Diencephalon (tissue), 1 donor: ENCODE measurements around the gene FBXL17. TPM values are rescaled to one million over a fixed set of nuclear protein-coding genes. Genes with fewer than 3 reads are reported as not detected.

Source experiments
- small RNA-seq: library from RNA; depleted of rRNA; stranded (forward); fragments of <200 nt; gene quantifications from one replicate; pipeline ENCODE3, GENCODE V24; 2014
- total RNA-seq: library from RNA; depleted of rRNA; stranded (reverse); fragments of >200 nt; gene quantifications from one replicate; pipeline ENCODE4 v1.2.3, GENCODE V29; 2014

Gene FBXL17
- 93.9 TPM for total RNA-seq

GRCh38 chr5:108381954-108382783, at the start of gene FBXL17:
Gene FBXL17, minus strand, starts transcription at chr5:108382098.

Small RNA genes within 50 kb of the gene (small RNA-seq; reads per million reads assigned to genes)
- not detected for gene RN7SKP122
